ENCODE measurements around the gene PHKA2.
A peak's percentile ranks its signal among the peaks of the same experiment; 100 is the strongest.
"Not testable (repeated sequence)": the region's sequence is repeated elsewhere in the genome, so short reads cannot be mapped to it uniquely, and the experiment has no call there.

The PHKA2 gene, protein sequence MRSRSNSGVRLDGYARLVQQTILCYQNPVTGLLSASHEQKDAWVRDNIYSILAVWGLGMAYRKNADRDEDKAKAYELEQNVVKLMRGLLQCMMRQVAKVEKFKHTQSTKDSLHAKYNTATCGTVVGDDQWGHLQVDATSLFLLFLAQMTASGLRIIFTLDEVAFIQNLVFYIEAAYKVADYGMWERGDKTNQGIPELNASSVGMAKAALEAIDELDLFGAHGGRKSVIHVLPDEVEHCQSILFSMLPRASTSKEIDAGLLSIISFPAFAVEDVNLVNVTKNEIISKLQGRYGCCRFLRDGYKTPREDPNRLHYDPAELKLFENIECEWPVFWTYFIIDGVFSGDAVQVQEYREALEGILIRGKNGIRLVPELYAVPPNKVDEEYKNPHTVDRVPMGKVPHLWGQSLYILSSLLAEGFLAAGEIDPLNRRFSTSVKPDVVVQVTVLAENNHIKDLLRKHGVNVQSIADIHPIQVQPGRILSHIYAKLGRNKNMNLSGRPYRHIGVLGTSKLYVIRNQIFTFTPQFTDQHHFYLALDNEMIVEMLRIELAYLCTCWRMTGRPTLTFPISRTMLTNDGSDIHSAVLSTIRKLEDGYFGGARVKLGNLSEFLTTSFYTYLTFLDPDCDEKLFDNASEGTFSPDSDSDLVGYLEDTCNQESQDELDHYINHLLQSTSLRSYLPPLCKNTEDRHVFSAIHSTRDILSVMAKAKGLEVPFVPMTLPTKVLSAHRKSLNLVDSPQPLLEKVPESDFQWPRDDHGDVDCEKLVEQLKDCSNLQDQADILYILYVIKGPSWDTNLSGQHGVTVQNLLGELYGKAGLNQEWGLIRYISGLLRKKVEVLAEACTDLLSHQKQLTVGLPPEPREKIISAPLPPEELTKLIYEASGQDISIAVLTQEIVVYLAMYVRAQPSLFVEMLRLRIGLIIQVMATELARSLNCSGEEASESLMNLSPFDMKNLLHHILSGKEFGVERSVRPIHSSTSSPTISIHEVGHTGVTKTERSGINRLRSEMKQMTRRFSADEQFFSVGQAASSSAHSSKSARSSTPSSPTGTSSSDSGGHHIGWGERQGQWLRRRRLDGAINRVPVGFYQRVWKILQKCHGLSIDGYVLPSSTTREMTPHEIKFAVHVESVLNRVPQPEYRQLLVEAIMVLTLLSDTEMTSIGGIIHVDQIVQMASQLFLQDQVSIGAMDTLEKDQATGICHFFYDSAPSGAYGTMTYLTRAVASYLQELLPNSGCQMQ

DNA sequence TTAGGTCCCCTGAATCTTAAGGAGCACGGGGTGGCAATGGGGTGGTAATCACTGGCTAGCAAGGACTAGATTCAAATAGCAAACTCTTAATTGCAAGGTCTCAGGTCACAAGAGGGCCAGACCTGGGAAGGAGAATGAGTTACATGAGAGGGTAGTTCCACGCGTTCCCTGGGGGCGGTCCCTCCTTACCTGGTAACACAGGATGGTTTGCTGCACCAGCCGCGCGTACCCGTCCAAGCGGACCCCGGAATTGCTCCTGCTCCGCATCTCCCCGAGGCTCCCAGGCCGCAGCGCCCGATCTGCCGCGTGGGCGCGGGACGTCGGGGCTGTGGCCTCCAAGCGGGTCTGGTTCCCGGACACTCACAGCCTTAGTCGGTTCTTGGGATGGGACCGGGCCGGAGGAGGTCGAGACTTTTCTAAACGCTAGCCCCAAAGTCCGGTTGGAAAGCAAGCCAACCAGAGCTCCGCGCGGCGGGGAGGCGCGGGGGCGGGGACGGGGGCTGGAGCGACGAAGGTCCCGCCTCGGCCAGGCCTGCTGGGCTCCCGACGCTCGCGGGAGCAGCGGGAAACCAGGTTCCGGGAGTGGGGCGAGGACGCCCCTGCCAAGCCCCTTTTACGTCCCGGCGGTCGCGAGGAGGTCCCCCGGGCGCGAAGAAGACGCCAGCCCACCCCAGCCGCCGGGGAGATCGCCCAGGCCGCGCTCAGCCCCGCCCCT, at the start of gene PHKA2:
Gene PHKA2 (minus strand): TSS at position 449 of the 715 bp plus-strand sequence. CDS start 182 bp downstream, at position 267.
- DNase-seq, result peak in 1 of 2 donors; percentile 44

DNA sequence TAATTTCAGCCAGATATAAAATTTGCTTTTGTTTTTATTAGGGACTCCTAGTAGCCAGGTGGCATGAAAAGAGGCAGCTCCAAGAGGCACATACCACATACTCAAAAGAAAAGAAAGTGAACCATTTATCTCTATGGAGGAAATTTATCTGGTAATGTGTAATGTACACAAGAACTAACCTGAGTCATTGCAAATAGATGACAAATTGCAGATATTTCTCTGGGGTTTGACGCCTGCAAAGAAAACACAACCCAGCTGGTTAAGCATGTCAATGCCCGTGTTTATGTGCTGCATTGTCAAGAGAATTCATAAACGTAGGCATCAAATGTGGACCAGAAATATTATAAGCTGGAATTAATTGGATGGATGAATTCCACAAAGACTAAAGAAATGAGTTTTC, 46.9 kb upstream of the PHKA2 start:
- no peak for DNase-seq

DNA sequence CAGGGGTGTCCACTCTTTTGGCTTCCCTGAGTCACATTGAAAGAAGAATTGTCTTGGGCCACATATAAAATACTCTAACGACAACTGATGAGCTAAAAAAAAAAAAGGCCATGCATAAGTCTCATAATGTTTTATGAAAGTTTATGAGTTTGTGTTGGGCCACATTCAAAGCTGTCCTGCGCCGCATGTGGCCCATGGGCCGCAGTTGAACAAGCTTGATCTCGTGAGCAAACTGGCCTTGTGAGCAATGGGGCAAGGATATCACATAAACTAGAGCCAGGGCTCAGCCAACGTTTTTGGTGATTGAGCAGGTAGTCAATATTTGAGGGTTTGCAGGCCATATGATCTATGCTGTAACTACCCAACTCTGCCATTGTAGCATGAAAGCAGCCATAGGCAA, 44.6 kb upstream of the PHKA2 start:
- no peak for DNase-seq

DNA sequence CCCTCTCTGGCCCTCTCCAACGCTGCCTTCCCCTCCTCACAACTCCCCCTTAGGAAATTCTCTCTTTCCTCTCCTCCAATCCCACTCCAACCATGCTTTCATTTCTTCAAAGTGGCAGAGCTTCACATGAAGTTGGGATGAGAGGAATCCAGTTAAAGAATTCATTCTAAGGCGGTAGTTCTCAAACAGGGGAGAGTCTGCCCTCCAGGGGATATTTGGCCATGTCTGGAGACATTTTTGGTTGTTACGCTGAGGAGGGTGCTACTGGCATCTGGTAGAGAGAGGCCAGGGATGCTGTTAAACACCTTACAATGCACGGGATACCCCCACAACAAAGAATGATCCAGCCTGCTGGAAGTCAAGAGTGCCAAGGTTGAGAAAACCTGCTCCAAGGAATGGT, 40.5 kb upstream of the PHKA2 start:
- no peak for DNase-seq

DNA sequence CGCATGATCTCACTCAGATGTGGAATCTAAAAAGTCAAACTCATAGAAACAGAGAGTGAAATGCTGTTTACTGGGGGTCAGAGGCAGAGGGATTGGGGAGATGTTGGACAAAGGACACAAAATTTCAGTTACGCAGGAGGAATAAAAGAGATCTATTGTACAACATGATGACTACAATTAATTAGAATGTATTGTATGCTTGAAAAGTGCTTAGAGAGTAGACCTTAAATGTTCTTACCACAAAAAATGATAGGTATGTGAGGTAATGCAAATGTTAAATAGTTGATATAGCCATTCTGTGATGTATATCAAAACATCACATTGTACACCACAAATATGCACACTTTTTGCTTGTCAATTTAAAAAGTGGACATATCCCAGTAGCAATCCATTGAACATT, 36.1 kb upstream of the PHKA2 start:
- no peak for DNase-seq

DNA sequence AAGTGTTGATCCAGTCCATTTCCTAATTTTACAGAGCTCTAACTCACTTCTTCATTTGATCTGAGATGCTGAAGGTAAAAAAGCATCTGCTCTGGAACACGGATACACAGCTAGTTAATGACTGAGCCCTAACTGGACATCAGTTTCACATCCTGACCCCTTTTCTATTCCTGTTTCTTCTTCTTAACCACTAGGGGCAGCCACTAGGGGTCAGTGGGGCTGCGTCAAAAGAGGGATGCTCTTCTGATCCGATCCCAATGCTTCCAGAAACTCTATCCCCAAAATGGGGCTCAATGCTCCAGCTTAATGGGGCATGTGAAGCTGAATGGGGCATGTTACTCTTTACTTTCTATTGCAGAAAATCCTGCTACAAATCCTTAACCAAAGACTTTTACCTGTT, 33.4 kb upstream of the PHKA2 start:
- peak; percentile 8 to 17 for DNase-seq

DNA sequence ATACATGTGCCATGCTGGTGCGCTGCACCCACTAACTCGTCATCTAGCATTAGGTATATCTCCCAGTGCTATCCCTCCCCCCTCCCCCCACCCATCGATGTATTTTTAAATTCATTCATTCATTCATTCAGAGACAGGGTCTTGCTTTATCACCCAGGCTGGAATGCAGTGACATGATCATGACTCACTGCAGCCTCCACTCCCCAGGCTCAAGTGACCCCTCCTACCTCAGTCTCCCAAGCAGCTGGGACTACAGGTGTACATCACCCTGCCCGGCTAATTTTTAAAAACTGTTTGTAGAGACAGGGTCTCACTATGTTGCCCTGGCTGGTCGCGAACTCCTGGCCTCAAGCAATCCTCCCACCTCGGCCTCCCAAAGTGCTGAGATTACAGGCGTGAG, 32.7 kb upstream of the PHKA2 start:
- DNase-seq, result not testable (repeated sequence)

DNA sequence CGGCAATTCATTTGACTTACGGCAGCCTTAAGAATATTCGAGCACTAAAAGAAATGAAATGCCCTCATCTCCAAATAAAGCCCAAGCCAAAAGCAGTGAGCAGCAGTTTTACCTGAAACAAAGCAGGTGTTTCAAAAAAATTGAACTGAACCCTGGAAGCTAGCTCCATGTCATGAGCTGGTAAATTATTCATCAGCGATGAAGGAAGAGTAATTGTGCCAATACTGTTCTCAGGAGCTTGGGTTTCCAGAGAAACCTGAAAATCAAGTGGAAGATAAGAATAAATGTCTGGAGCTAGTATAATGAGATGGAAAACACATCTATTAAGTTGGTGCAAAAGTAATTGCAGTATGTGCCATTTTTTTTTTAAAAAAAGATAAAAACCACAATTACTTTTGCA, 24.0 kb upstream of the PHKA2 start:
- no peak for DNase-seq

DNA sequence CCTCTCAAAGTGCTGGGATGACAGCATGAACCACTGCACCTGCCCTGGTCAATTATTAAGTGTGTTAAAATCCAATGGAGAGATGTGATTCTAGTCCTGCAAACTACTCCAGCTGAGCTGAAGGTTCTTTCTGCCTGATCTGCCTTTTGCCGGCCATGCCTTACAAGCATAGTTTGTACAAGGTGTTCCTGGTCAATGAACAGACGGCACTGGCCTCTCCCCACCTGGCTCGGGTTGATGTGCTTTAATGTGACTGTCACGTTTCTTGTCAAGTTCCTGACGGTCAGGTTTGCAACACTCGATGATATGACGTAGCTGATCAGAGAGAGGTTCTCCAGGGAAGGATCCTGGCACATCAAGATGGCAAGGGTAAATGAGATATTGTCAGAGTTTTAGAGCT, 23.1 kb upstream of the PHKA2 start:
- no peak for DNase-seq

DNA sequence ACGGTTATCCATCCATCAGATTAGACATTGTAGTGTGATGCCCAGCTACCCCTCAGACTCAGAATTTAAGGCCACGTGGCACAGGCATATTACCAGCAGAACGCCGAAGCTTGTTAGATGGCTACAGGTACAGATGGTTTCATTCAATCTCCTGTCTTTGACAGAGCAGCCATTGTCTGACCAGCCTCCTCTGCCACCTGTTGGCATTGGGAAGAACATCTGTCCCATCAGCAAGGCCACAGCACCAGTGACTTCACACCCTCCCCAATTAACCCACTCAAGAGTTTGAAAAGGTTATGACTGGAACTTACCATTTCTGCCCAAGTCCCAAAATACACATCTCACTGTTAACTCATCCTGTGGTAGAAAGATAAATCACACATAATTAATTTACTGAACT, 22.0 kb upstream of the PHKA2 start:
- no peak for DNase-seq

DNA sequence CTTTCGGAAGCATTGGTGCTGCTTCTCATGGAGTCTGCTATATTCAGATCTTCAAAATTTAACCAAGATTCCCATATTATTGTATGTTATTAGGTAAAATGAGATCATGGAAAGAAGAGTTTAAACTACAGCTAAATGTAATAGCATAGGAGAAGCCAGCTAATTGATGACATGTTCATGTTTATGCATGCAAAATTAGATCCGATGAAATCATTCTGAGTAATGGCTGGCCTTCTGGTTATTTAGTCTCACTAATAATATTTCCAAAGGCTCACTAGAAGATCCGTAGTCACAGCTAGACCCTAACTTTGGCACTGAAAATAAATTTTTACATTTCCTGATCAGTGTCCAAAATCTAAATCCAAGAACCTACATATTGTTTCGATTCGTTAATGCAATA, 19.8 kb upstream of the PHKA2 start:
- DNase-seq, result no peak

DNA sequence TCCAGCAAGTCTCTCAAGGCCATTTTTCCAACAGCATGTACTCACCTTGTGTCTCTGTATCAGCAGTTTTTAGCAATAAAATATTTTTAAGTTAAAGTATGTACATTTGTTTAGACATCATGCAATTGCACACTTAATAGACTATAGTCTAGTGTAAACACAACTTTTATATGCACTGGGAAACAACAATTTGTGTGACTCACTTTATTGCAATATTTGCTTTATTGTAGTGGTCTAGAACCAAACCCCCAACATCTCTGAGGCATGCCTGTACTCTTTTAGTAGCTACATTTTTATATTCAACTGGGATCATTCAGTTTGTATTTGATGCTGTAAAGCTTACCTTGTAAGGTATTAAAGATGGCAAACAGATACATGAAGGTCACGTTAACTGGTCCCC, 14.7 kb upstream of the PHKA2 start:
- no peak for DNase-seq

DNA sequence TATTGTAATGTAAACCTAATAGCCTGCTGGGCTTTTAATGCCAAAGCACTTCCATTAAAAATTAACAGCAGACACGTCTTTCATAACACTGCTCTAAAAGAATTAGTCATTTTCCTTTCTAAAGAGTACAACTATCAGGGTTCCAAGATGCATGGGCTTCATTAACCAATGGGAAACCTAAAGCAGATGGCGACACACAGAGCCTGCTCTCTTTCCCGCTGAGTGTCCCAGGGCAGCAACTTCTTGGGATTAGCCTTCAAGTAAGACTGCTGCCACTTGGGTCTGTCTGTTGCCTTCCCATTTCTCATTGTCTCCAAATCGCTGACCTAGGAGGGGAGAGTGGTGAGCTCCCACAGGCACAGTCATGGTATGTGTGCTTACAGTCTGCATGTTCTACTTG, 14.0 kb upstream of the PHKA2 start:
- DNase-seq, result no peak

DNA sequence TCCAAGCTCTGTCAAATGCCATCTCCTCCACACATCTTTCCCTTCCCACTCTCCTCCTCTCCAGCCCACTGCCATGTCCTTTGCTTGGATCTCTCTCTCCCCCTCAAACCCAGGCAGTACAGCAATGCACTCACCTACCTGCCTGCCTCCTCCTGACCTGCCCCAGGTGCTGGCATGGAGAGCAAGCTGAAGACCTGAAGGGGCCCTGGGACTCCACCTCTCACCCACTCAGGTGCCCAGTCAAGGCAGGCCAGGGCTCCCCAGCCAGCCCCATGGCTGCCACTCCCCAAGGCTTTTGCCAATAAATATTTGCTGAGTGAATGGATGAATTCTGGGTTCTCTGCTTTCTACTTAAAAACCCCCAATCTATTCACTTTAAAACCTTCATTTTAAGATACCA, 12.6 kb upstream of the PHKA2 start:
- DNase-seq, result no peak

DNA sequence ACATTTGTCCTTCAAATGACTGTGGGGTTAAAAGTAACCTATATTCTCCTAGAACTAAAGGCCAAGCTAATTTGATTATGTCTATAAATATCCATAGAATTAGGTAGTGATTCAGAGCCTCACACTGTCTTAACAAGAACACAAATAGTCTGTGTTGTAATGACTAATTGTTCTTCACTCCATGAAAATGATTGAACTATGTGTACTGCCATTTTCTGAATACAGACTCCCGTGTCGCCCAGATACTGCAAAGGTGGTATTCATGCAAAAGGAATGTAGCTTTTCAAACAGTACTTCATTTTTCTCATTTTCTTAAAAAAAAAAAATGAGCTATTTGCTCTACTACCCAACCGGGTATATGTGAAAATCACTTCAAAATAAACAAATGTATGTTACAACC, 11.3 kb upstream of the PHKA2 start:
- no peak for DNase-seq

DNA sequence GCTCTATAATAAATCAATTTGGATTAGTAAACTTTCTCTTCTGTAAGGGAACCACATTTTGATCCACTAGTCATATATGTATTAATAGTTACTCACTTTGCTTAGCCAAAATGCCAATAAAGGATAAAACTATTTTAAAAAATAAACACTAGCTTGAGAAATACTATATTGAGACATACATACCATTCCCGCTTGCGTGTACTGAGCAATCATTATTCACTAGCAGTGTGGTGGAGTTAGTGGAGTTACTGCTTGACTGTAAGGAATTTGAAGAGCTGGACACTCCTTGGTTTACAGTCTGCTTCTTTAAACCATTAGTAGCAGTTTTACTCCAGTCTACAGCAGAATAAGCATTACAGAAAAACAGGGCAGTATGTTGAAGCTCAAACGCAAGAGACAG, 10.8 kb upstream of the PHKA2 start:
- DNase-seq, result no peak

DNA sequence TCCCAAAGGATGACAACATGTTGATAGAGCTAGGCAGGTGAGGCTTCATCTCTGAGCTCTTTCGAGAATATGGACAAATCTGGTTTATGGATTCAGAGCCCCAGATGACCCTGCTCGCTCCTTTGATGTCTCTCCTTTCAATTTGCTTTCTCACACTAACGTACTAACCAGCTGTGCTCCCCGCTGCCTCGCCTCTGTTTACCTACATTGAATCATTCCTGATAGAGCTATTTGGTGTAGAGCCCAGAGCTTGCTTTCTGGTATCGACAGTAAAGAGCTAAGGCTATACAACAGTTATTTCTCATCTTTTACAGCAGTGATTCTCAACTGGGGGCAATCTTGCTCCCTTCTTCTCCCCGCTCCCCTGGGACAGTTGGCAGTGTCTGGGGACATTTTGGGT, 8.9 kb upstream of the PHKA2 start:
- no peak for DNase-seq

DNA sequence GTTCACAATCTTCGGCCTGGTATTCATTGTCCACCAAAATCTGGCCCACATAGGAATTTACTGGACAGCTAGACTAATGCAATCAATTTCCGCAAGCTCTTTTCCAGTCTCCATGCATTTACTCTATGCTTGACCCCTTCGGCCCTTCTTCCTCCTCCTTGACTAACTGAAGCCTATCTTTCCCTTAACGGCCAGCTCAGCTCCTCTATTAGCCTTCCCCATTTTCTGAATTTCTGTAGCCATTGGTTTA, 1.2 kb upstream of the PHKA2 start:
- DNase-seq, result no peak

DNA sequence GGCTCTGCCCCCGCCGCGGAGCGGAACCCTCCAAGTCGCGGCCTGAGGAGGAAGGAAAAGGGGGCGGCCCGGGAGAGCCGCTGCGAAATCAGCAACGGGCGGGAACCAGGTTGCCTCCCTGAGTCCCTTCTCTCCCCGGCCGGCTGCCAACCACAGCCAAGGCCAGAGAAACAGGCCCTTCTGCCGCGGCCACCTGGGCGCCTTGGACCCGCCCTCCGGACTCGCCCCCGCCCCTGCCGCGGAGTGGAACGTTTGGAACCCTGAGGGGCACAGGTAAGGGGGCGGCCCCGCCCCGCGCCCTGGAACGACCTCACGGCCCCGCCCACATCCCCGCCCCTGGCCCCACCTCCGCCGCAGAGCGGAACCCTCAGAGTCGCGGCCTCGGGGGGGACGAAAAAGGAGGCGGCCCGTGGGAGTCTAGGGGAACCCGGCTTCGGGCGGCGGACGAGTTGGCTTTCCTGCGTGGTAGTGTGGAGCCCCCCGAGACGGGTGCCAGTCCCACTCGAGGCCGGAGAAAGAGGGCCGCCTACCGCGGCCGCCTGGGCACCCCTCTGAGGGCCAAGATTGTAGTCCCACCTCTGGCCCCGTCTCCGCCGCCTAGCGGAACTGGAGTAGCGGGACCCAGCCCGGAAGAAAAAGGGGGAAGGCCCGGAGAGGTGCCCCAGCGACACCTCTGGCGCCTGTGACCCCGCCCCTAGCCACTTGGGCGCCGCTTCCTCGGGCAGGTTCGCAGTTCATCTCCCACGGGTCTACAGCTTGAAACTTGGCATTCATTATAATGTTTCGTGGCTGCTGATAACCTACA, 669 bp upstream of the PHKA2 start:
- peak; percentile 68 to 72 for DNase-seq

DNA sequence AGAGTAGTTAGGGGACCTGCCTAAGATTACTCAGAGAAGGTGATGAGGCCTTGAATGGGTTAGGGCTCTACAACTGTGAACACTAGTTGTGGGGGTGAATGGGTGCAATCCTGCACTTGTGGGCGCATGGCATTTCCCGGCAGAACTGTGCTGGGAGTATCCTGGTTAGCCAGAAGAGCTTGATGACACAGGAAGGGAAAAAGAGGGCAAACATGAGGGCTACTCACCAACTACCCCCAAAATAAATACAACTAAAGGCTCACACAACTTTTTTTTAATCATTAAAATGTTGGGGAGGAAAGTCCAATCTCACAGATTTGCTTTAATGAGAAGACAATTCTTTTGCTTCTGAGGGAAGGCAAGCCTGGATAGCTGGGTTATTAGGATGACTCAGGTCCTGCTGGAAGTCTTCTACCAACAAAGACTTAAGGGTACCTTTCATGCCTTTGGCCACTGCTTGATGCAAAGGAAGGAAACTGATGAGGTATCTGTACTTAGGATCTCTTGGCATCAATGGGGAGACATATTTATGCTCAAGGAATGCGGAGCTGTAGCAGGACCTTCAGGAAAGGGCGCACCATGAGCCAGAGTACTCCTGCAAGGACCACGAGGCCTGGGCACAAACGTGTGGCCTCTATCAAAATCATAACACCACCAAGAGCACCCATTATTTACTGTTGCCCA, 2.6 kb downstream of the PHKA2 start:
- no peak for DNase-seq

DNA sequence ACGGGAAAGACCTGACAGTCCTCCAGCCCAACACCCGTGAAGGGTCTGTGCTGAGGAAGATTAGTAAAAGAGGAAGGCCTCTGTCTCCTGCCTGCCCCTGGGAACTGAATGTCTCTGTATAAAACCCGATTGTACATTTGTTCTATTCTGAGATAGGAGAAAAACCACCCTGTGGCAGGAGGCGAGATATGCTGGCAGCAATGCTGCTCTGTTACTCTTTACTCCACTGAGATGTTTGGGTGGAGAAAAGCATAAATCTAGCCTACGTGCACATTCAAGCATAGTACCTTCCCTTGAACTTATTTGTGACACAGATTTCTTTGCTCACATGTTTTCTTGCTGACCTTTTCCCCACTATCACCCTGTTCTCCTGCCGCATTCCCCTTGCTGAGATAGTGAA, 3.7 kb downstream of the PHKA2 start:
- not testable (repeated sequence) for DNase-seq

DNA sequence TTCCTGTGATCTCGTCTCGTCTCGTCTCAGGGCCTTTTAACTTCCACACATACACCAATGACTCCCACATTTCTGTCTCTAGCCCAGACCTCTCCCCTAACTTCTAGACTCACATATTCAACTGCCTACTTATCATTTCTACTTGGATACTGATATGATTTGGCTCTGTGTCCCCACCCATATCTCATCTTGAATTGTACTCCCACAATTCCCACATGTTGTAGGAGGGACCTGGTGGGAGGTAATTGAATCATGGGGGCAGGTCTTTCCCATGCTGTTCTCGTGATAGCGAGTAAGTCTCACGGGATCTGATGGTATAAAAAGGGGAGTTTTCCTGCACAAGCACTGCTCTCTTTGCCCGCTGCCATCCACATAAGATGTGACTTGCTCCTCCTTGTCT, 8.9 kb downstream of the PHKA2 start:
- no peak for DNase-seq

Measured in inflammatory macrophage treated with lipopolysaccharide for 1 hour (primary cell).